Stromal cell of bone marrow (primary cell): ENCODE results near the gene ICOS.

Experiments used
- DNase-seq: peaks from one replicate; pipeline ENCODE4 v3.0.0-alpha.2; 2012; ENCODE audit warnings: low read depth

The ICOS gene

GRCh38 chr2:204010628-204011560, 74.3 kb downstream of the ICOS start:
- DNase-seq = peak; percentile 21
